Natural killer cell (primary cell): Measurements from ENCODE around the gene LDB2. TPM values are rescaled to one million over a fixed set of nuclear protein-coding genes. Genes with fewer than 3 reads are reported as not detected.

Experiments
- ATAC-seq, 3 donors: fragments of 150-1000 bp in 2 of 3; fragments of 200-7000 bp in 1 of 3; cut with Tn5 transposase; 1 replicate in 1 of 3; 2 replicates in 2 of 3; pipeline ENCODE4 v1.10.0; 2021; ENCODE audit warnings: mild to moderate bottlenecking in 2 of 3, moderate library complexity in 2 of 3
- DNase-seq, 2 donors: peaks; one replicate each; pipeline versions ENCODE4 v3.0.0 to v3.0.0-alpha.2; 2013 to 2021; ENCODE audit warnings: mixed read lengths in 1 of 2
- H3K27ac ChIP-seq: one replicate; pipeline ENCODE4 v1.5.1; 2013; ENCODE audit warnings: mild to moderate bottlenecking, low read length
- H3K27me3 ChIP-seq: one replicate; pipeline ENCODE4 v1.6.1; 2013; ENCODE audit warnings: low read length; ENCODE audit not compliant: control insufficient read depth, insufficient read depth
- H3K36me3 ChIP-seq: one replicate; pipeline ENCODE4 v1.6.1; 2013; ENCODE audit warnings: low read length; ENCODE audit not compliant: control insufficient read depth, insufficient read depth
- H3K4me1 ChIP-seq: one replicate; pipeline ENCODE4 v1.6.1; 2013; ENCODE audit warnings: low read length; ENCODE audit not compliant: control insufficient read depth, insufficient read depth
- H3K4me3 ChIP-seq: one replicate; pipeline ENCODE4 v1.5.1; 2013; ENCODE audit warnings: low read length
- H3K9me3 ChIP-seq: one replicate; pipeline ENCODE4 v1.6.1; 2013; ENCODE audit warnings: low read length; ENCODE audit not compliant: control insufficient read depth, insufficient read depth
- H3K27ac Mint-ChIP-seq, 2 donors: one replicate each; pipeline ENCODE4 v1.8.0; 2022; ENCODE audit warnings: mild to moderate bottlenecking in 2 of 2, mixed read lengths in 2 of 2, moderate library complexity in 1 of 2
- H3K27me3 Mint-ChIP-seq, 2 donors: one replicate each; pipeline ENCODE4 v1.8.0; 2022; ENCODE audit warnings: low read depth in 2 of 2, mixed read lengths in 2 of 2
- H3K36me3 Mint-ChIP-seq: one replicate; pipeline ENCODE4 v1.8.0; 2022; ENCODE audit warnings: mixed read lengths
- H3K4me1 Mint-ChIP-seq, 2 donors: one replicate each; pipeline ENCODE4 v1.8.0; 2022; ENCODE audit warnings: mixed read lengths in 2 of 2
- H3K4me3 Mint-ChIP-seq: one replicate; pipeline ENCODE4 v1.8.0; 2022; ENCODE audit warnings: mild to moderate bottlenecking, moderate library complexity, mixed read lengths
- H3K9me3 Mint-ChIP-seq, 2 donors: one replicate each; pipeline ENCODE4 v1.8.0; 2022; ENCODE audit warnings: mixed read lengths in 2 of 2
- CTCF ChIP-seq: fragments of 200-600 bp; IDR thresholded peaks from one replicate; pipeline ENCODE4 v1.8.0; 2022; ENCODE audit warnings: antibody characterized with exemption
- WGBS: methylation state at CpG from one replicate; pipeline ENCODE4 v1.1.7; 2013; ENCODE audit warnings: missing lambda C conversion rate; ENCODE audit not compliant: insufficient coverage; 5-methylcytosine and 5-hydroxymethylcytosine counted together
- intact Hi-C: fragments of 100-400 bp; cut with micrococcal nuclease; formaldehyde crosslinking; loops from one replicate; pipeline ENCODE4 v1.14.2; 2022
- total RNA-seq, 4 donors: library from RNA; stranded (reverse); fragments of 120-200 nt in 1 of 4; gene quantifications; one replicate each; pipeline versions ENCODE4 v1.2.3 to v1.2.4, GENCODE V29; 2013 to 2022

The LDB2 gene
- total RNA-seq, 3 donors from 2014 or later (not counting 1 experiment from before 2014, with no cell fraction given): 8.2 to 14.2 (median 13.6) TPM

- TF ChIP-seq CTCF: no peak
- WGBS: 94% methylated on average over 3 of the region's 5 CpGs
- no peak overlapping the region for H3K27ac Mint-ChIP-seq
Observed at GRCh38 chr4:16765546-16765945, 132.9 kb downstream of the LDB2 start.

DNA sequence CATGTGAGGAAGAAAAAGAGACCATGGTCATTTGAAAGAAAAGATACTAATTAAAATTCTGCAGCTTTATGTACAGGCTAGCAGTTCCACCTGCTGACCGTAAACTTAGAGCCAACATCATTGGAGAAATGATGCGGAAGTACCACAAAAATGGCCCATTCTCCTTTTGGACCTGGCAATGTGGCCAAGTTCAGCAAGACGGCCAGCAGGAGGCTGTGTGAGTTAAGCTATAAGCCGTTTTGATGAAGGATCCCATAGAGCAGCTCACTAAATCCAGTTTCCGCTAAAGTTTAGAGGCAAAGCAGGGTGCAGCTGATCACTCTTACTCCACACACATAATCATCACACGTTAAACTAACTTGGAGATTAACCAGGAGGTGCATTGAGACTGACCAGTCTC lies 133.8 kb downstream of the LDB2 start:
- DNase-seq (no peak), ATAC-seq (no peak)
- no peaks in the 10 kb centered on the region for H3K36me3 Mint-ChIP-seq
- no peaks in the 10 kb centered on the region for H3K4me1 ChIP-seq
- no peak for TF ChIP-seq CTCF
- H3K9me3 ChIP-seq: no peaks in the 10 kb centered on the region
- H3K27ac Mint-ChIP-seq: no peak overlapping the region
- no peak overlapping the region for H3K4me3 ChIP-seq
- no peak overlapping the region for H3K27ac ChIP-seq
- H3K9me3 Mint-ChIP-seq: no peaks in the 10 kb centered on the region
- WGBS: 89% methylated on average over 6 of the region's 6 CpGs
- intact Hi-C loops: no loop called here
- no peak overlapping the region for H3K4me3 Mint-ChIP-seq
- no peaks in the 10 kb centered on the region for H3K27me3 ChIP-seq
- no peaks in the 10 kb centered on the region for H3K36me3 ChIP-seq
- no peaks in the 10 kb centered on the region for H3K27me3 Mint-ChIP-seq
- H3K4me1 Mint-ChIP-seq: no peaks in the 10 kb centered on the region

More at GRCh38 chr4:16765546-16765945, 132.9 kb downstream of the LDB2 start:
- H3K27ac ChIP-seq: no peak overlapping the region
- ATAC-seq (no peak), DNase-seq (no peak)
- H3K27me3 Mint-ChIP-seq: no peaks in the 10 kb centered on the region
- no peaks in the 10 kb centered on the region for H3K36me3 Mint-ChIP-seq
- H3K4me1 ChIP-seq: no peaks in the 10 kb centered on the region
- no peaks in the 10 kb centered on the region for H3K36me3 ChIP-seq
- intact Hi-C loops: no loop called here
- H3K27me3 ChIP-seq: no peaks in the 10 kb centered on the region
- no peak overlapping the region for H3K4me3 Mint-ChIP-seq
- H3K9me3 Mint-ChIP-seq: no peaks in the 10 kb centered on the region
- no peaks in the 10 kb centered on the region for H3K9me3 ChIP-seq
- no peak overlapping the region for H3K4me3 ChIP-seq
- no peaks in the 10 kb centered on the region for H3K4me1 Mint-ChIP-seq

DNA sequence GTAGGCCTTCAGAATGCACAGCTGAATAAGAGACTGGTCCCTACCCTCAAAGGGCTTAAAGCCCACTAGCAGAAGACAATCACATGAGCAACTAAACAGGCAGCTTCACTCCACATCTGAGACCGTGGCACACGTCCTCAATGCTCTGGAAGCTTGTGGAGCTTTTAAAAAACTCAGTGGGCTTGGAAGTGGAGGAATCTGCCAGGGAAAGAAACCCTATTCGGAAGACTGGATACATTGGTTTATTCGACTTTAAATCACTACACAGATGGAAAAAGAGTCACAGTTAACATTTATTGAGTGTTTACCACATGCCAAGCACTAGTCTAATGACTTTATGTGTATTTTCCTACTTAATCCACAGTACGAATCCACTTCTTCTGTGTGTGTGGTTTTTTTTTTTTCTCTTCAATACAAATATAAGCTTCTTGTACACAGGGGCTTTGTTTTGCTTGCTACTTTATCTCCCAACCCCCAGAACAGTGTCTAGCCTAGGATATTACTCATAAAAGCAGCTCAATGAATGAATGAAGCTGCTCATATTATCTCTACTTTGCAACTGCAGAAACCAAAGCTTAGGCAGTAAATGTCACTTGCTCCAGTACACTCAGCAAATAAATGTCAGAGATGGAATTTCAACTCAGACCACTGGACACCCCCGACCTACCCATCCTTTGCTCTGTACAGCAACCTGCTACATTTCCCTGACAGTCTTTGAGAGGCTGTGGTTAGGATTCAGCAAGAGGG lies 137.7 kb downstream of the LDB2 start:
- Histone ChIP-seq H3K36me3 (no peaks in the 10 kb centered on the region), H3K4me1 (no peaks in the 10 kb centered on the region), H3K27me3 (no peaks in the 10 kb centered on the region), H3K27ac (no peak overlapping the region), H3K9me3 (no peaks in the 10 kb centered on the region), H3K4me3 (no peak overlapping the region)
- WGBS: 87% methylated on average over 4 of the region's 6 CpGs
- Mint-ChIP-seq H3K4me3 (no peak overlapping the region), H3K9me3 (no peaks in the 10 kb centered on the region), H3K36me3 (no peaks in the 10 kb centered on the region), H3K27me3 (no peaks in the 10 kb centered on the region), H3K4me1 (no peaks in the 10 kb centered on the region), H3K27ac (no peak overlapping the region)
- DNase-seq (no peak), ATAC-seq (no peak)
- intact Hi-C loops: no loop called here
- TF ChIP-seq CTCF: no peak
